ENCODE measurements around the gene RGS8.

- TF ChIP-seq, protein P1, sequence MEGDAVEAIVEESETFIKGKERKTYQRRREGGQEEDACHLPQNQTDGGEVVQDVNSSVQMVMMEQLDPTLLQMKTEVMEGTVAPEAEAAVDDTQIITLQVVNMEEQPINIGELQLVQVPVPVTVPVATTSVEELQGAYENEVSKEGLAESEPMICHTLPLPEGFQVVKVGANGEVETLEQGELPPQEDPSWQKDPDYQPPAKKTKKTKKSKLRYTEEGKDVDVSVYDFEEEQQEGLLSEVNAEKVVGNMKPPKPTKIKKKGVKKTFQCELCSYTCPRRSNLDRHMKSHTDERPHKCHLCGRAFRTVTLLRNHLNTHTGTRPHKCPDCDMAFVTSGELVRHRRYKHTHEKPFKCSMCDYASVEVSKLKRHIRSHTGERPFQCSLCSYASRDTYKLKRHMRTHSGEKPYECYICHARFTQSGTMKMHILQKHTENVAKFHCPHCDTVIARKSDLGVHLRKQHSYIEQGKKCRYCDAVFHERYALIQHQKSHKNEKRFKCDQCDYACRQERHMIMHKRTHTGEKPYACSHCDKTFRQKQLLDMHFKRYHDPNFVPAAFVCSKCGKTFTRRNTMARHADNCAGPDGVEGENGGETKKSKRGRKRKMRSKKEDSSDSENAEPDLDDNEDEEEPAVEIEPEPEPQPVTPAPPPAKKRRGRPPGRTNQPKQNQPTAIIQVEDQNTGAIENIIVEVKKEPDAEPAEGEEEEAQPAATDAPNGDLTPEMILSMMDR (IDR thresholded peaks at IDR 0.05) = no peak
- TF ChIP-seq POLR2AphosphoS5 (IDR thresholded peaks at IDR 0.05; ENCODE audit: low read depth, low read length) (no peak), EP300 (IDR thresholded peaks at IDR 0.05; ENCODE audit: borderline replicate concordance in 1 of 2, low read depth in 1 of 2, low read length in 1 of 2) (no peak), FOXM1 (IDR thresholded peaks at IDR 0.05; ENCODE audit: low read depth) (no peak), SMC3 (IDR thresholded peaks at IDR 0.05; ENCODE audit: low read depth, low read length) (no peak), PBX3 (IDR thresholded peaks at IDR 0.05) (no peak), RXRA (IDR thresholded peaks at IDR 0.05; ENCODE audit: borderline replicate concordance, low read depth) (no peak), FOXJ3 (CRISPR knock-in tag; IDR thresholded peaks at IDR 0.05) (no peak), GATA2 (CRISPR knock-in tag; IDR thresholded peaks at IDR 0.05) (no peak)
Measured at GRCh38 chr1:182679684-182680083, 4.7 kb downstream of the RGS8 start.

All from SK-N-SH (cell line).